Measurements from ENCODE around the gene TRAPPC12. TPM values are rescaled to one million over a fixed set of nuclear protein-coding genes. Genes with fewer than 3 reads are reported as not detected.
"Not testable (repeated sequence)": the region's sequence is repeated elsewhere in the genome, so short reads cannot be mapped to it uniquely, and the experiment has no call there.

The TRAPPC12 gene
- total RNA-seq, 1 donor from 2014 or later = 95.4 TPM

GRCh38 chr2:3513026-3513810 lies 133.7 kb downstream of the TRAPPC12 start:
- Mint-ChIP-seq H3K27ac (no peak overlapping the region), H3K4me1 (peaks cover 11% of the 10 kb centered on the region), H3K4me3 (no peak overlapping the region), H3K27me3 (no peaks in the 10 kb centered on the region), H3K9me3 (peaks cover 12% of the 10 kb centered on the region), H3K36me3 (ENCODE audit: low read depth) (peaks cover 61% of the 10 kb centered on the region)
- no peak for DNase-seq
- TF ChIP-seq CTCF (IDR thresholded peaks at IDR 0.05) = no peak
- ChIA-PET CTCF (no interaction called here), POLR2A (no interaction called here)
- intact Hi-C loops (cut with micrococcal nuclease) = no loop called here
- ATAC-seq (ENCODE audit: low read depth) = no peak

- CTCF ChIA-PET; ATAC-seq (ENCODE audit: low read depth); intact Hi-C loops (cut with micrococcal nuclease); H3K4me3 Mint-ChIP-seq; H3K27ac Mint-ChIP-seq; DNase-seq; H3K9me3 Mint-ChIP-seq; H3K27me3 Mint-ChIP-seq; POLR2A ChIA-PET: not testable (repeated sequence)
- Mint-ChIP-seq H3K4me1 (peaks cover 21% of the 10 kb centered on the region), H3K36me3 (ENCODE audit: low read depth) (peaks cover 57% of the 10 kb centered on the region)
Measured at GRCh38 chr2:3515438-3515837, 135.9 kb downstream of the TRAPPC12 start.

- ChIA-PET POLR2A (interaction anchor here (0.6 kb wide), 1 partner anchor 135 kb away, joined by 5 read pairs; no protein-coding TSS in a partner anchor), CTCF (no interaction called here)
- H3K4me3 Mint-ChIP-seq = no peak overlapping the region
- DNase-seq (no peak), ATAC-seq (ENCODE audit: low read depth) (no peak)
- no peak for TF ChIP-seq CTCF (IDR thresholded peaks at IDR 0.05)
- H3K27me3 Mint-ChIP-seq = no peaks in the 10 kb centered on the region
- H3K36me3 Mint-ChIP-seq (ENCODE audit: low read depth) = peaks cover 44% of the 10 kb centered on the region
- peaks cover 8% of the 10 kb centered on the region for H3K9me3 Mint-ChIP-seq
- no peak overlapping the region for H3K27ac Mint-ChIP-seq
- H3K4me1 Mint-ChIP-seq = peaks cover 35% of the 10 kb centered on the region
- intact Hi-C loops (cut with micrococcal nuclease) = no loop called here
Measured at GRCh38 chr2:3516831-3517230, 137.3 kb downstream of the TRAPPC12 start.

GRCh38 chr2:3517948-3518495 lies 138.5 kb downstream of the TRAPPC12 start:
- Mint-ChIP-seq H3K36me3 (ENCODE audit: low read depth) (peaks cover 33% of the 10 kb centered on the region), H3K9me3 (peaks cover 8% of the 10 kb centered on the region), H3K4me3 (peak overlapping the region; percentile 85), H3K27me3 (no peaks in the 10 kb centered on the region), H3K27ac (peak overlapping the region; percentile 91), H3K4me1 (peaks cover 38% of the 10 kb centered on the region)
- ATAC-seq (ENCODE audit: low read depth) (no peak), DNase-seq (no peak)
- ChIA-PET POLR2A (interaction anchor here (0.5 to 3.5 kb wide), 7 partner anchors 40 to 1489 kb away, joined by 3 to 64 read pairs (median 5); partner anchors contain the start of genes EIPR1, RNASEH1, RPS7 and TRAPPC12), CTCF (no interaction called here)
- no peak for TF ChIP-seq CTCF (IDR thresholded peaks at IDR 0.05)
- intact Hi-C loops (cut with micrococcal nuclease) = loop anchor here (2.0 kb wide), 2 partner anchors 19 to 55 kb away; no protein-coding TSS in a partner anchor

GRCh38 chr2:3518496-3519254 lies 139.2 kb downstream of the TRAPPC12 start:
- POLR2A ChIA-PET = interaction anchor here (0.5 to 3.5 kb wide), 7 partner anchors 40 to 1489 kb away, joined by 3 to 64 read pairs (median 5); partner anchors contain the start of genes EIPR1, RNASEH1, RPS7 and TRAPPC12
- intact Hi-C loops (cut with micrococcal nuclease) = loop anchor here (1.0 to 2.0 kb wide), 6 partner anchors 18 to 139 kb away; partner anchors contain the start of genes RNASEH1, RPS7 and TRAPPC12

More at GRCh38 chr2:3518496-3519254, 139.2 kb downstream of the TRAPPC12 start:
- peak overlapping the region; percentile 85 for H3K4me3 Mint-ChIP-seq
- no peak for TF ChIP-seq CTCF (IDR thresholded peaks at IDR 0.05)
- peaks cover 8% of the 10 kb centered on the region for H3K9me3 Mint-ChIP-seq
- H3K4me1 Mint-ChIP-seq = peaks cover 38% of the 10 kb centered on the region
- CTCF ChIA-PET = no interaction called here
- peak; percentile 98 for DNase-seq
- H3K36me3 Mint-ChIP-seq (ENCODE audit: low read depth) = peaks cover 27% of the 10 kb centered on the region
- H3K27me3 Mint-ChIP-seq = no peaks in the 10 kb centered on the region
- ATAC-seq (ENCODE audit: low read depth) = peak; percentile 76
- H3K27ac Mint-ChIP-seq = peak overlapping the region; percentile 91
